ENCODE measurements around the gene COA8.

DNA sequence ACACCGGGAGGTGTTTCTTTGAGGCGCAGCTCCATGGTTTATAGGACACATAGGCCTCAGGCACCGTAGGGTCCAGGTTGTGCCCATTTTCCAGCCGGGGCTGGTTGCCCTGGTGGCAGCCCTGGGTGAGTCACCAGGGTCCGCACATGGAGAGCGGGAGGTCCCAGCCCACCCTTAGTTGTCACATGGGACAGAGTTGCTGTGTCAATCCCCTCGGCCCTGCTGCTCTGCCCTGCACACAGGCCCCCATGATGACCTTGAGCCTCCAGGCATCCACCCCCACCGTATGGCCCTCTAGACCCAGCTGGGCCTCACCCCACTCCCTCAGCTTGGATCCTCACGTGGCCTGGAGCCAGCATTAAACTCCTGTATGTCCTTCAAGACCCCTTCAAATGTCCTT is 26.1 kb upstream of the COA8 start:
- TF ChIP-seq, protein P1, sequence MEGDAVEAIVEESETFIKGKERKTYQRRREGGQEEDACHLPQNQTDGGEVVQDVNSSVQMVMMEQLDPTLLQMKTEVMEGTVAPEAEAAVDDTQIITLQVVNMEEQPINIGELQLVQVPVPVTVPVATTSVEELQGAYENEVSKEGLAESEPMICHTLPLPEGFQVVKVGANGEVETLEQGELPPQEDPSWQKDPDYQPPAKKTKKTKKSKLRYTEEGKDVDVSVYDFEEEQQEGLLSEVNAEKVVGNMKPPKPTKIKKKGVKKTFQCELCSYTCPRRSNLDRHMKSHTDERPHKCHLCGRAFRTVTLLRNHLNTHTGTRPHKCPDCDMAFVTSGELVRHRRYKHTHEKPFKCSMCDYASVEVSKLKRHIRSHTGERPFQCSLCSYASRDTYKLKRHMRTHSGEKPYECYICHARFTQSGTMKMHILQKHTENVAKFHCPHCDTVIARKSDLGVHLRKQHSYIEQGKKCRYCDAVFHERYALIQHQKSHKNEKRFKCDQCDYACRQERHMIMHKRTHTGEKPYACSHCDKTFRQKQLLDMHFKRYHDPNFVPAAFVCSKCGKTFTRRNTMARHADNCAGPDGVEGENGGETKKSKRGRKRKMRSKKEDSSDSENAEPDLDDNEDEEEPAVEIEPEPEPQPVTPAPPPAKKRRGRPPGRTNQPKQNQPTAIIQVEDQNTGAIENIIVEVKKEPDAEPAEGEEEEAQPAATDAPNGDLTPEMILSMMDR (conservative IDR thresholded peaks at IDR 0.05 in 1 of 2, IDR thresholded peaks at IDR 0.05 in 1 of 2; ENCODE audit: low read depth in 1 of 2, low read length in 2 of 2), result no peak
- TF ChIP-seq EZH2 (IDR thresholded peaks at IDR 0.05; ENCODE audit: low read length, missing control alignments), result no peak

Measured in fibroblast of lung (primary cell).